SK-N-SH (cell line): ENCODE data around the gene HYLS1. TPM values are rescaled to one million over a fixed set of nuclear protein-coding genes. Genes with fewer than 3 reads are reported as not detected.

Source experiments
- CTCF ChIA-PET: fragments of 300-600, 350-600 bp; formaldehyde crosslinking; extraction: SDS; loops from one replicate; lab custom pipeline; 2021; lab: Yijun Ruan, JAX
- POLR2A ChIA-PET: fragments of 350-600 bp; sonication (Branson Sonifier 250); formaldehyde crosslinking; extraction: SDS; loops from one replicate; lab custom pipeline; 2020; ENCODE audit warnings: antibody characterized with exemption, inconsistent platforms; lab: Yijun Ruan, JAX
- DNase-seq: peaks from one replicate; pipeline ENCODE4 v3.0.0; 2012
- H2AFZ ChIP-seq: fragments of 200-600 bp; sonication (generic); 2 replicates; pipeline ENCODE4 v1.8.1; 2016; ENCODE audit warnings: antibody characterized with exemption, mild to moderate bottlenecking, low read depth
- H3F3A ChIP-seq: fragments of 200-600 bp; sonication (generic); replicated peaks from 2 replicates; pipeline ENCODE3; 2016; ENCODE audit warnings: antibody characterized with exemption, mild to moderate bottlenecking; ENCODE audit not compliant: insufficient read depth
- H3K27ac ChIP-seq, 2 experiments: fragments of 200-500 bp in 1 of 2; fragments of 200-600 bp in 1 of 2; sonication (Bioruptor generic) in 1 of 2; sonication (generic), shearing (Covaris generic) in 1 of 2; 2 replicates each; pipeline versions ENCODE4 v1.5.1 to v1.6.1; 2014 to 2016; ENCODE audit warnings: low read depth in 2 of 2, inconsistent platforms in 1 of 2, low read length in 1 of 2, mild to moderate bottlenecking in 1 of 2, mixed read lengths in 1 of 2
- H3K27me3 ChIP-seq: fragments of 200-600 bp; sonication (generic), shearing (Covaris generic); 2 replicates; pipeline ENCODE4 v1.6.1; 2016; ENCODE audit warnings: mixed run types; ENCODE audit not compliant: insufficient read depth
- H3K36me3 ChIP-seq, 2 experiments: fragments of 200-500 bp in 1 of 2; fragments of 200-600 bp in 1 of 2; sonication (Bioruptor generic) in 1 of 2; sonication (generic) in 1 of 2; replicated peaks in 1 of 2; 2 replicates each; pipeline versions ENCODE3 to v1.5.1; 2014 to 2016; ENCODE audit warnings: low read length in 1 of 2, mild to moderate bottlenecking in 1 of 2; ENCODE audit not compliant: insufficient read depth in 2 of 2, control insufficient read depth in 1 of 2
- H3K4me1 ChIP-seq, 2 experiments: fragments of 200-500 bp in 1 of 2; fragments of 200-600 bp in 1 of 2; sonication (Bioruptor generic) in 1 of 2; sonication (generic), shearing (Covaris generic) in 1 of 2; 2 replicates each; pipeline versions ENCODE4 v1.5.1 to v1.6.1; 2014 to 2016; ENCODE audit warnings: low read depth in 1 of 2, low read length in 1 of 2, mixed run types in 1 of 2; ENCODE audit not compliant: insufficient read depth in 2 of 2, control insufficient read depth in 1 of 2
- H3K4me2 ChIP-seq: fragments of 200-600 bp; sonication (generic), shearing (Covaris generic); 2 replicates; pipeline ENCODE4 v1.6.1; 2017; ENCODE audit warnings: mixed run types
- H3K4me3 ChIP-seq, 2 experiments: fragments of 200-500 bp in 1 of 2; fragments of 200-600 bp in 1 of 2; sonication (Bioruptor generic) in 1 of 2; sonication (generic), shearing (Covaris generic) in 1 of 2; 2 replicates each; pipeline versions ENCODE4 v1.5.1 to v1.8.1; 2014 to 2016; ENCODE audit warnings: low read depth in 2 of 2, inconsistent platforms in 1 of 2, low read length in 1 of 2, mild to moderate bottlenecking in 1 of 2, mixed read lengths in 1 of 2, moderate library complexity in 1 of 2
- H3K79me2 ChIP-seq: fragments of 200-600 bp; sonication (generic); 2 replicates; pipeline ENCODE4 v1.8.1; 2017; ENCODE audit warnings: mild to moderate bottlenecking; ENCODE audit not compliant: insufficient read depth
- H3K9ac ChIP-seq: fragments of 200-600 bp; sonication (generic); 2 replicates; pipeline ENCODE4 v1.6.1; 2017; ENCODE audit warnings: mixed run types
- H3K9me2 ChIP-seq: fragments of 200-600 bp; sonication (generic); 2 replicates; pipeline ENCODE4 v1.6.1; 2017; ENCODE audit warnings: mixed run types
- H3K9me3 ChIP-seq: fragments of 200-600 bp; sonication (generic); 2 replicates; pipeline ENCODE4 v1.6.1; 2017; ENCODE audit warnings: mixed run types, mild to moderate bottlenecking, moderate library complexity
- H4K20me1 ChIP-seq: fragments of 200-600 bp; sonication (generic); 2 replicates; pipeline ENCODE4 v1.6.1; 2017; ENCODE audit warnings: mild to moderate bottlenecking, mixed run types; ENCODE audit not compliant: insufficient read depth
- CTCF ChIP-seq: fragments of 200-600 bp; sonication (generic); IDR thresholded peaks from 2 replicates; pipeline ENCODE4 v1.6.1; 2017; ENCODE audit warnings: antibody characterized with exemption, mild to moderate bottlenecking, moderate library complexity
- EP300 ChIP-seq, 2 experiments: IDR thresholded peaks; 2 replicates each; pipeline versions ENCODE4 v1.4.0 to v1.6.1; 2012; ENCODE audit warnings: borderline replicate concordance in 1 of 2, low read depth in 1 of 2, low read length in 1 of 2
- FOXJ3 ChIP-seq: sonication (generic); formaldehyde crosslinking; IDR thresholded peaks from 2 replicates; pipeline ENCODE4 v1.5.1; 2020; ENCODE audit warnings: mild to moderate bottlenecking, missing genetic modification reagents
- GABPA ChIP-seq: IDR thresholded peaks from 2 replicates; pipeline ENCODE4 v1.4.0; 2012; ENCODE audit warnings: low read depth, mild to moderate bottlenecking
- GATA2 ChIP-seq: sonication (generic); formaldehyde crosslinking; IDR thresholded peaks from 2 replicates; pipeline ENCODE4 v1.5.0; 2020; ENCODE audit warnings: mild to moderate bottlenecking, missing genetic modification reagents
- IRF3 ChIP-seq: fragments of 150-350 bp; IDR thresholded peaks from 2 replicates; pipeline ENCODE4 v1.6.1; 2016; ENCODE audit warnings: mild to moderate bottlenecking, low read depth, low read length
- JUND ChIP-seq: IDR thresholded peaks from 2 replicates; pipeline ENCODE4 v1.4.0; 2012
- MEF2A ChIP-seq: IDR thresholded peaks from 2 replicates; pipeline ENCODE4 v1.4.0; 2012; ENCODE audit warnings: low read depth, borderline replicate concordance
- MXI1 ChIP-seq: IDR thresholded peaks from 2 replicates; pipeline ENCODE4 v1.6.1; 2012; ENCODE audit warnings: mild to moderate bottlenecking, low read depth, low read length, improper control_type of control experiment
- NFIC ChIP-seq: IDR thresholded peaks from 2 replicates; pipeline ENCODE4 v1.4.0; 2012; ENCODE audit warnings: borderline replicate concordance
- PBX3 ChIP-seq: IDR thresholded peaks from 2 replicates; pipeline ENCODE4; 2012
- POLR2AphosphoS5 ChIP-seq: IDR thresholded peaks from 2 replicates; pipeline ENCODE4 v1.6.1; 2012; ENCODE audit warnings: low read depth, low read length
- RFX5 ChIP-seq: IDR thresholded peaks from 2 replicates; pipeline ENCODE4 v1.6.1; 2012; ENCODE audit warnings: mild to moderate bottlenecking, improper control_type of control experiment, low read length
- SIN3A ChIP-seq: IDR thresholded peaks from 2 replicates; pipeline ENCODE4 v1.6.1; 2012; ENCODE audit warnings: low read depth, mild to moderate bottlenecking, low read length, moderate library complexity, borderline replicate concordance
- SMC3 ChIP-seq: IDR thresholded peaks from 2 replicates; pipeline ENCODE4 v1.6.1; 2012; ENCODE audit warnings: low read depth, low read length, improper control_type of control experiment
- TAF1 ChIP-seq: IDR thresholded peaks from 2 replicates; pipeline ENCODE4 v1.6.1; 2012; ENCODE audit warnings: low read depth, mild to moderate bottlenecking, low read length, moderate library complexity, borderline replicate concordance
- TCF12 ChIP-seq: IDR thresholded peaks from 2 replicates; pipeline ENCODE4 v1.4.0; 2012
- TEAD4 ChIP-seq: IDR thresholded peaks from 2 replicates; pipeline ENCODE4 v1.4.0; 2012; ENCODE audit warnings: mild to moderate bottlenecking, borderline replicate concordance; ENCODE audit not compliant: insufficient read depth
- YY1 ChIP-seq: IDR thresholded peaks from 2 replicates; pipeline ENCODE4 v1.4.0; 2012; ENCODE audit warnings: low read depth, mild to moderate bottlenecking
- WGBS: methylation state at CpG from one replicate; pipeline ENCODE4 v1.1.6; 2017; ENCODE audit warnings: low lambda C conversion rate; 5-methylcytosine and 5-hydroxymethylcytosine counted together
- polyA plus RNA-seq, 3 experiments: library from polyadenylated mRNA; depleted of rRNA; stranded (reverse); fragments of >200 nt; gene quantifications; 2 replicates each; pipeline ENCODE4 v1.2.3, GENCODE V29; 2012

The HYLS1 gene
- polyA plus RNA-seq, 1 of the 3 experiments (the other 2 are of a cell fraction): 1.3 TPM

- POLR2A ChIA-PET: interaction anchor here (1.0 kb wide), 1 partner anchor 173 kb away, joined by 3 read pairs; no protein-coding TSS in a partner anchor
Observed at GRCh38 chr11:125941267-125941618, 53.8 kb downstream of the HYLS1 start.

More at GRCh38 chr11:125941267-125941618, 53.8 kb downstream of the HYLS1 start:
- TF ChIP-seq PBX3 (no peak), SIN3A (no peak), POLR2AphosphoS5 (no peak), TAF1 (no peak), TEAD4 (no peak), NFIC (no peak), GATA2 (CRISPR knock-in tag) (no peak), EP300 (IDR thresholded peaks at IDR 0.05; ENCODE audit: borderline replicate concordance in 1 of 2, low read depth in 1 of 2, low read length in 1 of 2) (no peak), CTCF (no peak), MEF2A (no peak), MXI1 (no peak), SMC3 (no peak), IRF3 (no peak), RFX5 (no peak), GABPA (no peak), JUND (no peak), TCF12 (no peak), YY1 (no peak), FOXJ3 (CRISPR knock-in tag) (no peak)
- peaks cover 0 to 15% of the 10 kb centered on the region in 2 experiments; a peak in 2 of 4 replicates for H3K4me1 ChIP-seq
- H3K4me3 ChIP-seq: no peak overlapping the region
- no peaks in the 10 kb centered on the region for H3K9me3 ChIP-seq
- CTCF ChIA-PET: interaction anchor here (0.7 to 6.0 kb wide), 14 partner anchors 9 to 257 kb away, joined by 3 to 55 read pairs (median 4); no protein-coding TSS in a partner anchor
- DNase-seq: no peak
- H3K9me2 ChIP-seq: no peaks in the 10 kb centered on the region
- no peak overlapping the region for H3K4me2 ChIP-seq
- H3F3A ChIP-seq: no peaks in the 10 kb centered on the region
- no peaks in the 10 kb centered on the region for H3K79me2 ChIP-seq
- no peak overlapping the region for H2AFZ ChIP-seq
- H3K27ac ChIP-seq: no peak overlapping the region
- no peaks in the 10 kb centered on the region for H3K27me3 ChIP-seq
- no peaks in the 10 kb centered on the region for H3K36me3 ChIP-seq
- no peaks in the 10 kb centered on the region for H4K20me1 ChIP-seq
- H3K9ac ChIP-seq: no peak overlapping the region
- WGBS: 94% methylated on average over 4 of the region's 4 CpGs
